ENCODE measurements around the gene RBCK1.

Gene RBCK1

GRCh38 chr20:407953-408842, at the start of gene RBCK1:
RBCK1 (plus strand) TSS chr20:408299; CDS start chr20:408758, 459 bp downstream.
- Histone ChIP-seq H4K20me1 (ENCODE audit: insufficient read depth, low read length) (peaks cover 10% of the 10 kb centered on the region), H3K36me3 (ENCODE audit: insufficient read depth, low read length) (peaks cover 40% of the 10 kb centered on the region), H3K27me3 (ENCODE audit: insufficient read depth, low read length, poor library complexity) (no peaks in the 10 kb centered on the region), H3K27ac (ENCODE audit: low read length) (peak within 1 kb of the TSS; percentile 88), H3K4me2 (ENCODE audit: insufficient read depth, low read length) (peak within 1 kb of the TSS; percentile 91), H3K9me3 (ENCODE audit: insufficient read depth, low read length, severe bottlenecking) (no peaks in the 10 kb centered on the region), H3K4me3 (ENCODE audit: low read depth in 1 of 2, low read length in 2 of 2) (peak within 1 kb of the TSS; percentile 49 to 69), H3K4me1 (ENCODE audit: insufficient read depth, low read length) (peaks cover 42% of the 10 kb centered on the region), H3K9ac (ENCODE audit: low read depth, low read length) (peak within 1 kb of the TSS; percentile 85), H3K79me2 (ENCODE audit: insufficient read depth, low read length) (peaks cover 49% of the 10 kb centered on the region), H2AFZ (ENCODE audit: low read depth, low read length) (peak within 1 kb of the TSS; percentile 85)
- TF ChIP-seq EZH2 (IDR thresholded peaks at IDR 0.05; ENCODE audit: borderline replicate concordance, low read depth, low read length, severe bottlenecking) = no peak
- TF ChIP-seq CTCF (IDR thresholded peaks at IDR 0.05; ENCODE audit: borderline replicate concordance, extremely low read depth, low read length, poor library complexity, severe bottlenecking) = peak; percentile 21
- DNase-seq = peak; percentile 95
- peak; percentile 76 for ATAC-seq (ENCODE audit: insufficient read depth, low read depth)

GRCh38 chr20:358891-359555, 49.1 kb upstream of the RBCK1 start:
- Histone ChIP-seq H3K27me3 (ENCODE audit: insufficient read depth, low read length, poor library complexity) (no peaks in the 10 kb centered on the region), H3K36me3 (ENCODE audit: insufficient read depth, low read length) (no peaks in the 10 kb centered on the region), H3K27ac (ENCODE audit: low read length) (no peak overlapping the region), H3K4me1 (ENCODE audit: insufficient read depth, low read length) (peaks cover 7% of the 10 kb centered on the region), H4K20me1 (ENCODE audit: insufficient read depth, low read length) (peaks cover 2% of the 10 kb centered on the region; the same call in 1 of the 2 replicates), H3K4me3 (ENCODE audit: low read depth in 1 of 2, low read length in 2 of 2) (no peak overlapping the region), H2AFZ (ENCODE audit: low read depth, low read length) (no peak overlapping the region), H3K9ac (ENCODE audit: low read depth, low read length) (no peak overlapping the region), H3K4me2 (ENCODE audit: insufficient read depth, low read length) (no peak overlapping the region), H3K79me2 (ENCODE audit: insufficient read depth, low read length) (no peaks in the 10 kb centered on the region), H3K9me3 (ENCODE audit: insufficient read depth, low read length, severe bottlenecking) (no peaks in the 10 kb centered on the region)
- DNase-seq = no peak
- no peak for ATAC-seq (ENCODE audit: insufficient read depth, low read depth)
- TF ChIP-seq CTCF (IDR thresholded peaks at IDR 0.05; ENCODE audit: borderline replicate concordance, extremely low read depth, low read length, poor library complexity, severe bottlenecking) (no peak), EZH2 (IDR thresholded peaks at IDR 0.05; ENCODE audit: borderline replicate concordance, low read depth, low read length, severe bottlenecking) (no peak)

- TF ChIP-seq CTCF (IDR thresholded peaks at IDR 0.05; ENCODE audit: borderline replicate concordance, extremely low read depth, low read length, poor library complexity, severe bottlenecking) (no peak), EZH2 (IDR thresholded peaks at IDR 0.05; ENCODE audit: borderline replicate concordance, low read depth, low read length, severe bottlenecking) (no peak)
- no peak overlapping the region for H3K4me3 ChIP-seq (ENCODE audit: low read depth in 1 of 2, low read length in 2 of 2)
- ATAC-seq (ENCODE audit: insufficient read depth, low read depth) (no peak), DNase-seq (no peak)
- H3K9me3 ChIP-seq (ENCODE audit: insufficient read depth, low read length, severe bottlenecking) = no peaks in the 10 kb centered on the region
- H3K27ac ChIP-seq (ENCODE audit: low read length) = no peak overlapping the region
- H2AFZ ChIP-seq (ENCODE audit: low read depth, low read length) = no peak overlapping the region
- H3K9ac ChIP-seq (ENCODE audit: low read depth, low read length) = no peak overlapping the region
- H4K20me1 ChIP-seq (ENCODE audit: insufficient read depth, low read length) = no peaks in the 10 kb centered on the region; the same call in 1 of the 2 replicates
- no peaks in the 10 kb centered on the region for H3K79me2 ChIP-seq (ENCODE audit: insufficient read depth, low read length)
- peaks cover 14% of the 10 kb centered on the region for H3K4me1 ChIP-seq (ENCODE audit: insufficient read depth, low read length)
- no peak overlapping the region for H3K4me2 ChIP-seq (ENCODE audit: insufficient read depth, low read length)
- H3K27me3 ChIP-seq (ENCODE audit: insufficient read depth, low read length, poor library complexity) = no peaks in the 10 kb centered on the region
- H3K36me3 ChIP-seq (ENCODE audit: insufficient read depth, low read length) = no peaks in the 10 kb centered on the region
These were observed 46.5 kb upstream of the RBCK1 start for GRCh38 chr20:361561-361960.

All from DND-41 (cell line).